Astrocyte (in vitro differentiated cells and primary cell): ENCODE data around the gene OCIAD1. TPM values are rescaled to one million over a fixed set of nuclear protein-coding genes. Genes with fewer than 3 reads are reported as not detected.

Source experiments
- DNase-seq: peaks from one replicate; pipeline ENCODE4 v3.0.0-alpha.2; 2010; ENCODE audit warnings: low read depth
- FAIRE-seq: peaks from 2 replicates; lab custom pipeline; 2011; peaks lifted over from hg19 to GRCh38; lab: Jason Lieb, UNC
- H2AFZ ChIP-seq: 2 replicates; pipeline ENCODE4 v1.6.0; 2012; ENCODE audit warnings: low read depth, low read length, inconsistent platforms
- H3K27ac ChIP-seq: 2 replicates; pipeline ENCODE4 v1.5.1; 2011; ENCODE audit warnings: low read depth, low read length, inconsistent platforms
- H3K27me3 ChIP-seq: 2 replicates; pipeline ENCODE4 v1.6.0; 2011; ENCODE audit warnings: low read length, inconsistent platforms; ENCODE audit not compliant: insufficient read depth
- H3K36me3 ChIP-seq: 2 replicates; pipeline ENCODE4 v1.5.1; 2011; ENCODE audit warnings: low read length, inconsistent platforms; ENCODE audit not compliant: insufficient read depth
- H3K4me1 ChIP-seq: 2 replicates; pipeline ENCODE4 v1.5.1; 2011; ENCODE audit warnings: low read length, inconsistent platforms; ENCODE audit not compliant: insufficient read depth
- H3K4me2 ChIP-seq: 2 replicates; pipeline ENCODE4 v1.6.0; 2012; ENCODE audit warnings: low read length, inconsistent platforms
- H3K4me3 ChIP-seq: 2 replicates; pipeline ENCODE4 v1.5.1; 2011; ENCODE audit warnings: low read depth, mild to moderate bottlenecking, low read length, inconsistent platforms; ENCODE audit not compliant: insufficient read depth
- H3K79me2 ChIP-seq: 2 replicates; pipeline ENCODE4 v1.6.0; 2012; ENCODE audit warnings: mild to moderate bottlenecking, low read length, inconsistent platforms; ENCODE audit not compliant: insufficient read depth
- H3K9ac ChIP-seq: 2 replicates; pipeline ENCODE4 v1.6.0; 2012; ENCODE audit warnings: mild to moderate bottlenecking, low read length, inconsistent platforms
- H3K9me3 ChIP-seq: 2 replicates; pipeline ENCODE4 v1.5.1; 2012; ENCODE audit warnings: low read depth, mild to moderate bottlenecking, low read length, inconsistent platforms; ENCODE audit not compliant: insufficient read depth
- H4K20me1 ChIP-seq: 2 replicates; pipeline ENCODE4 v1.6.0; 2012; ENCODE audit warnings: low read length, inconsistent platforms; ENCODE audit not compliant: insufficient read depth
- H3K27ac Mint-ChIP-seq: one replicate; pipeline ENCODE4 v1.8.0; 2021; ENCODE audit warnings: mild to moderate bottlenecking, mixed read lengths; ENCODE audit not compliant: unreplicated experiment
- H3K27me3 Mint-ChIP-seq: one replicate; pipeline ENCODE4 v1.8.0; 2021; ENCODE audit warnings: low read depth, mixed read lengths; ENCODE audit not compliant: unreplicated experiment
- H3K36me3 Mint-ChIP-seq: one replicate; pipeline ENCODE4 v1.8.0; 2021; ENCODE audit warnings: low read depth, mixed read lengths; ENCODE audit not compliant: unreplicated experiment
- H3K4me1 Mint-ChIP-seq: one replicate; pipeline ENCODE4 v1.8.0; 2021; ENCODE audit warnings: low read depth, mixed read lengths; ENCODE audit not compliant: unreplicated experiment
- H3K4me3 Mint-ChIP-seq: one replicate; pipeline ENCODE4 v1.8.0; 2021; ENCODE audit warnings: mild to moderate bottlenecking, moderate library complexity, mixed read lengths; ENCODE audit not compliant: unreplicated experiment
- H3K9me3 Mint-ChIP-seq: one replicate; pipeline ENCODE4 v1.8.0; 2021; ENCODE audit warnings: mild to moderate bottlenecking, mixed read lengths; ENCODE audit not compliant: unreplicated experiment
- EZH2 ChIP-seq: IDR thresholded peaks from 2 replicates; pipeline ENCODE4 v1.6.1; 2012; ENCODE audit warnings: mild to moderate bottlenecking, low read length, inconsistent platforms; ENCODE audit not compliant: insufficient read depth
- total RNA-seq: library from RNA; stranded (reverse); gene quantifications from 2 replicates; pipeline ENCODE4 v1.2.1, GENCODE V29; 2021
- TF ChIP-seq, protein P1 (sequence below): IDR thresholded peaks from 2 replicates; pipeline ENCODE4 v1.5.1; 2011; ENCODE audit warnings: low read depth, mild to moderate bottlenecking, inconsistent platforms, low read length, moderate library complexity; ENCODE audit not compliant: insufficient read depth

The OCIAD1 gene
- total RNA-seq, 1 donor from 2014 or later: 144 TPM

DNA sequence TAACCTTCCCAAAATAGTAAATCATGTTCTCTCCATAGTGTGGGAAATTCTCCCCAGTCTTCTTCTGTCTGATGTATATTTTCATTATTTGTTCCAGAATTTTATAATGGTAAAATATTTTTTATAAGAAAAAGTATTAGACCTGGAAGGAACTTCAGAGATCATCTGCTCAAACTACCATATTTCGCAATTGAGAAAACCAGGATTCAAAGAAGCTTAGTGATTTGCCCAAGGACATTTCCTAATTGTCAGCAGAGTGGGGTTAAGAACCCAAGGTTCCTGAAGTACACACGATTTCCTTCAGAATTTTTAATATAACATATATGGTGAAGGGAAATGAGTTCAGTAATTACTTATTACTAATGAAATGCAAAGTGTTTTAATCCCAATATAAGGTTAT is 24.1 kb downstream of the OCIAD1 start:
- Histone ChIP-seq H3K27me3 (no peaks in the 10 kb centered on the region), H3K4me2 (no peak overlapping the region), H2AFZ (no peak overlapping the region), H3K4me3 (no peak overlapping the region), H3K79me2 (peaks cover 3% of the 10 kb centered on the region), H3K4me1 (no peaks in the 10 kb centered on the region), H4K20me1 (peaks cover 16% of the 10 kb centered on the region), H3K9me3 (no peaks in the 10 kb centered on the region), H3K27ac (no peak overlapping the region), H3K36me3 (peaks cover 22% of the 10 kb centered on the region), H3K9ac (no peak overlapping the region)
- Mint-ChIP-seq H3K9me3 (no peaks in the 10 kb centered on the region), H3K36me3 (peaks cover 7% of the 10 kb centered on the region), H3K27ac (no peak overlapping the region), H3K27me3 (no peaks in the 10 kb centered on the region), H3K4me3 (no peak overlapping the region), H3K4me1 (no peaks in the 10 kb centered on the region)
- FAIRE-seq (no peak), DNase-seq (no peak)
- TF ChIP-seq EZH2: no peak

DNA sequence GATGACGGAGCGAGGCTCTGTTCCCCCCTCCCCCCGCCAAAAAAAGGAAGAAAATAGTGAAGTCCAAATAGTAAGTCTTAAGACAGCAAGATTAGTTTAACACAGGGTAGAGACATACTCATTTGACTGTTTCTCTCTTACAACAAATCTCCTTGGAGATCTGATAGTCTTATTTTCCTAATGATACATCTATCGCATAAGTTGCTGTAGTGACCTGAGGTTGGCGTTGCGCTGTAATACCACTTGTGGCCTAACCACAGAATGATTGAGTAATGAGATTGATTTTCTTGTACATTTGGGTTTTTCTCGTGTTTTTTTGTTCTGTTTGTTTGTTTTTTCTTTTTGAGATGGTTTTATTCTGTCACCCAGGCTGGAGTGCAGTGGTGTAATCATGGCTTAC is 27.2 kb downstream of the OCIAD1 start:
- H3K27ac Mint-ChIP-seq: no peak overlapping the region
- H3K79me2 ChIP-seq: peaks cover 3% of the 10 kb centered on the region
- H3K4me1 ChIP-seq: no peaks in the 10 kb centered on the region
- DNase-seq: peak; percentile 35
- H3K9me3 ChIP-seq: no peaks in the 10 kb centered on the region
- H3K36me3 ChIP-seq: peaks cover 20% of the 10 kb centered on the region
- no peaks in the 10 kb centered on the region for H3K4me1 Mint-ChIP-seq
- peaks cover 10% of the 10 kb centered on the region for H4K20me1 ChIP-seq
- H2AFZ ChIP-seq: no peak overlapping the region
- no peaks in the 10 kb centered on the region for H3K9me3 Mint-ChIP-seq
- H3K27ac ChIP-seq: no peak overlapping the region
- H3K36me3 Mint-ChIP-seq: peaks cover 9% of the 10 kb centered on the region
- no peak overlapping the region for H3K4me3 ChIP-seq
- no peak overlapping the region for H3K4me2 ChIP-seq
- H3K27me3 Mint-ChIP-seq: no peaks in the 10 kb centered on the region
- H3K4me3 Mint-ChIP-seq: no peak overlapping the region
- H3K27me3 ChIP-seq: no peaks in the 10 kb centered on the region
- peak; percentile 13 for FAIRE-seq
- no peak overlapping the region for H3K9ac ChIP-seq
- TF ChIP-seq, protein P1, sequence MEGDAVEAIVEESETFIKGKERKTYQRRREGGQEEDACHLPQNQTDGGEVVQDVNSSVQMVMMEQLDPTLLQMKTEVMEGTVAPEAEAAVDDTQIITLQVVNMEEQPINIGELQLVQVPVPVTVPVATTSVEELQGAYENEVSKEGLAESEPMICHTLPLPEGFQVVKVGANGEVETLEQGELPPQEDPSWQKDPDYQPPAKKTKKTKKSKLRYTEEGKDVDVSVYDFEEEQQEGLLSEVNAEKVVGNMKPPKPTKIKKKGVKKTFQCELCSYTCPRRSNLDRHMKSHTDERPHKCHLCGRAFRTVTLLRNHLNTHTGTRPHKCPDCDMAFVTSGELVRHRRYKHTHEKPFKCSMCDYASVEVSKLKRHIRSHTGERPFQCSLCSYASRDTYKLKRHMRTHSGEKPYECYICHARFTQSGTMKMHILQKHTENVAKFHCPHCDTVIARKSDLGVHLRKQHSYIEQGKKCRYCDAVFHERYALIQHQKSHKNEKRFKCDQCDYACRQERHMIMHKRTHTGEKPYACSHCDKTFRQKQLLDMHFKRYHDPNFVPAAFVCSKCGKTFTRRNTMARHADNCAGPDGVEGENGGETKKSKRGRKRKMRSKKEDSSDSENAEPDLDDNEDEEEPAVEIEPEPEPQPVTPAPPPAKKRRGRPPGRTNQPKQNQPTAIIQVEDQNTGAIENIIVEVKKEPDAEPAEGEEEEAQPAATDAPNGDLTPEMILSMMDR: peak; percentile 7
- TF ChIP-seq EZH2: no peak

DNA sequence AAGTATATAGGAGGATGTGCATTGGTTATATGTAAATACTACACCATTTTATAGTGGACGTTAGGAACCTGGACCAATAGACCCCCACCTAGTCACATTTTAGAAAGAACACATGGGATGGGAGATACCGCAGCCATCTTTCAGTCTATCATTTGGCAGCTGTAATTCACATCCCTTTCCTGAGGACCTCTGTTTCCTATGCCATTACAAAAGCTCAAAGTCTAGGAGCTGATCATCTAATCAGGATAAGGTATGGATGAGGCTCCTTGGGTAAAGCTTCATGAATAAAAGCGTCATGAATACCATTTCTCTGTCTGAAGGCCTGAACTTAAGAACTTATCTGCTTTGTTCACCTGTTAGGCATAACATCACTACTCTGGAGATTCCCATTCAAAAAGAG is 31.1 kb downstream of the OCIAD1 start:
- H3K4me2 ChIP-seq: no peak overlapping the region
- H2AFZ ChIP-seq: no peak overlapping the region
- Mint-ChIP-seq H3K4me3 (no peak overlapping the region), H3K27ac (no peak overlapping the region), H3K4me1 (no peaks in the 10 kb centered on the region), H3K36me3 (peaks cover 4% of the 10 kb centered on the region), H3K9me3 (peaks cover 4% of the 10 kb centered on the region), H3K27me3 (no peaks in the 10 kb centered on the region)
- no peaks in the 10 kb centered on the region for H3K4me1 ChIP-seq
- H3K4me3 ChIP-seq: no peak overlapping the region
- H3K27me3 ChIP-seq: no peaks in the 10 kb centered on the region
- no peak for DNase-seq
- peaks cover 3% of the 10 kb centered on the region for H3K79me2 ChIP-seq
- no peak overlapping the region for H3K27ac ChIP-seq
- H3K36me3 ChIP-seq: peaks cover 6% of the 10 kb centered on the region
- H3K9me3 ChIP-seq: no peaks in the 10 kb centered on the region
- TF ChIP-seq, protein P1: no peak
- no peak for TF ChIP-seq EZH2
- no peak overlapping the region for H3K9ac ChIP-seq
- peaks cover 6% of the 10 kb centered on the region for H4K20me1 ChIP-seq
- FAIRE-seq: no peak
